Stimulated activated CD4-positive, alpha-beta T cell treated with anti-CD3 and anti-CD28 coated beads, Interleukin-15, amount 100 ng/mL, for 1 hour (primary cell): Measurements from ENCODE around the gene ANO10.
"Not testable (repeated sequence)": the region's sequence is repeated elsewhere in the genome, so short reads cannot be mapped to it uniquely, and the experiment has no call there.

Experiments
- DNase-seq, 2 donors: peaks; one replicate each; pipeline ENCODE4 v3.0.0-alpha.2; 2020; ENCODE audit warnings: low read depth in 1 of 2, low spot score in 1 of 2

The ANO10 gene

GRCh38 chr3:43523454-43524053 is 98.3 kb downstream of the ANO10 start:
- DNase-seq: no peak

GRCh38 chr3:43522727-43523362 is 99.0 kb downstream of the ANO10 start:
- no peak for DNase-seq

- no peak for DNase-seq
Observed at GRCh38 chr3:43521941-43522340, 99.9 kb downstream of the ANO10 start.

GRCh38 chr3:43518515-43518914 is 103.3 kb downstream of the ANO10 start:
- not testable (repeated sequence) for DNase-seq

- no peak for DNase-seq
Observed at GRCh38 chr3:43515970-43516635, 105.7 kb downstream of the ANO10 start.

GRCh38 chr3:43515208-43515917 is 106.4 kb downstream of the ANO10 start:
- no peak for DNase-seq

GRCh38 chr3:43512754-43513404 is 108.9 kb downstream of the ANO10 start:
- no peak for DNase-seq

GRCh38 chr3:43506644-43507043 is 115.2 kb downstream of the ANO10 start:
- no peak for DNase-seq

- DNase-seq: no peak
Observed at GRCh38 chr3:43505351-43505750, 116.5 kb downstream of the ANO10 start.

GRCh38 chr3:43503067-43503728 is 118.6 kb downstream of the ANO10 start:
- no peak for DNase-seq

GRCh38 chr3:43499256-43499655 is 122.6 kb downstream of the ANO10 start:
- DNase-seq: no peak

- DNase-seq: no peak
Observed at GRCh38 chr3:43497905-43498365, 123.9 kb downstream of the ANO10 start.

GRCh38 chr3:43497422-43497821 is 124.4 kb downstream of the ANO10 start:
- DNase-seq: no peak

- no peak for DNase-seq
Observed at GRCh38 chr3:43496740-43497375, 125.0 kb downstream of the ANO10 start.

GRCh38 chr3:43492932-43493331 is 128.9 kb downstream of the ANO10 start:
- DNase-seq: not testable (repeated sequence)

GRCh38 chr3:43491807-43492206 is 130.0 kb downstream of the ANO10 start:
- not testable (repeated sequence) for DNase-seq

GRCh38 chr3:43490640-43491185 is 131.1 kb downstream of the ANO10 start:
- DNase-seq: no peak

GRCh38 chr3:43489930-43490329 is 131.9 kb downstream of the ANO10 start:
- DNase-seq: no peak

GRCh38 chr3:43485931-43486330 is 135.9 kb downstream of the ANO10 start:
- no peak for DNase-seq

GRCh38 chr3:43484926-43485488 is 136.8 kb downstream of the ANO10 start:
- DNase-seq: no peak
